HG03135 (cell line): ENCODE data around the gene IFT88.

Experiments used
- ATAC-seq: cut with Tn5 transposase; IDR thresholded peaks from one replicate; pipeline ENCODE4 v1.9.1; 2021; ENCODE audit warnings: mild to moderate bottlenecking, moderate library complexity; ENCODE audit not compliant: unreplicated experiment

Gene IFT88

GRCh38 chr13:20561741-20562140 lies 5.2 kb upstream of the IFT88 start:
- no peak for ATAC-seq

GRCh38 chr13:20565115-20565736 lies 1.7 kb upstream of the IFT88 start:
- no peak for ATAC-seq

- no peak for ATAC-seq
Measured at GRCh38 chr13:20566468-20566897, 474 bp upstream of the IFT88 start.

GRCh38 chr13:20567881-20568528 lies 1.0 kb downstream of the IFT88 start:
- ATAC-seq = no peak

GRCh38 chr13:20570517-20570916 lies 3.6 kb downstream of the IFT88 start:
- ATAC-seq = no peak

- ATAC-seq = no peak
Measured at GRCh38 chr13:20571676-20572075, 4.7 kb downstream of the IFT88 start.

- ATAC-seq = no peak
Measured at GRCh38 chr13:20573186-20573585, 6.2 kb downstream of the IFT88 start.

GRCh38 chr13:20573636-20574035 lies 6.7 kb downstream of the IFT88 start:
- ATAC-seq = no peak

- ATAC-seq = no peak
Measured at GRCh38 chr13:20579191-20579590, 12.2 kb downstream of the IFT88 start.

- ATAC-seq = no peak
Measured at GRCh38 chr13:20580257-20580656, 13.3 kb downstream of the IFT88 start.

GRCh38 chr13:20582026-20582425 lies 15.1 kb downstream of the IFT88 start:
- ATAC-seq = no peak

- no peak for ATAC-seq
Measured at GRCh38 chr13:20583803-20584293, 16.9 kb downstream of the IFT88 start.

- no peak for ATAC-seq
Measured at GRCh38 chr13:20585371-20585770, 18.4 kb downstream of the IFT88 start.

- no peak for ATAC-seq
Measured at GRCh38 chr13:20588529-20589110, 21.7 kb downstream of the IFT88 start.

GRCh38 chr13:20590561-20590960 lies 23.6 kb downstream of the IFT88 start:
- no peak for ATAC-seq

- ATAC-seq = no peak
Measured at GRCh38 chr13:20592606-20593005, 25.6 kb downstream of the IFT88 start.

GRCh38 chr13:20594280-20594679 lies 27.3 kb downstream of the IFT88 start:
- ATAC-seq = no peak

- no peak for ATAC-seq
Measured at GRCh38 chr13:20607015-20607414, 40.1 kb downstream of the IFT88 start.

GRCh38 chr13:20608438-20609020 lies 41.6 kb downstream of the IFT88 start:
- ATAC-seq = no peak

GRCh38 chr13:20609145-20609544 lies 42.2 kb downstream of the IFT88 start:
- ATAC-seq = no peak

- ATAC-seq = no peak
Measured at GRCh38 chr13:20610006-20610405, 43.0 kb downstream of the IFT88 start.
